GM12878 (cell line): ENCODE measurements around the gene TEC. TPM values are rescaled to one million over a fixed set of nuclear protein-coding genes. Genes with fewer than 3 reads are reported as not detected.

ENCODE experiments used
- BHLHE40 ChIP-seq, 2 experiments: fragments of 450-650 bp in 1 of 2; IDR thresholded peaks; 2 replicates each; pipeline ENCODE4 v1.6.1; 2011 to 2017; ENCODE audit warnings: low read depth in 2 of 2, borderline replicate concordance in 1 of 2, improper control_type of control experiment in 1 of 2, low read length in 1 of 2, mild to moderate bottlenecking in 1 of 2
- CBX5 ChIP-seq: sonication (generic); IDR thresholded peaks from 2 replicates; pipeline ENCODE4 v1.6.1; 2016; ENCODE audit warnings: low read depth, moderate library complexity, mild to moderate bottlenecking, inconsistent platforms
- EED ChIP-seq: sonication (generic); IDR thresholded peaks from 2 replicates; pipeline ENCODE4 v1.6.1; 2016; ENCODE audit warnings: antibody characterized with exemption, low read depth
- FOXM1 ChIP-seq: IDR thresholded peaks from 2 replicates; pipeline ENCODE4 v1.6.1; 2012; ENCODE audit warnings: low read depth, mild to moderate bottlenecking, inconsistent platforms, low read length, moderate library complexity
- HDAC2 ChIP-seq: fragments of 200-600 bp; sonication (generic); IDR thresholded peaks from 2 replicates; pipeline ENCODE4 v1.6.1; 2017
- IRF4 ChIP-seq: IDR thresholded peaks from 2 replicates; pipeline ENCODE4 v1.6.1; 2011; ENCODE audit warnings: low read depth, low read length
- MEF2A ChIP-seq: IDR thresholded peaks from 2 replicates; pipeline ENCODE4 v1.6.1; 2011; ENCODE audit warnings: low read depth, mild to moderate bottlenecking, low read length, moderate library complexity; ENCODE audit not compliant: insufficient read depth
- MXI1 ChIP-seq: fragments of 150-350 bp; IDR thresholded peaks from 2 replicates; pipeline ENCODE4 v1.6.1; 2011; ENCODE audit warnings: low read depth, mild to moderate bottlenecking, inconsistent platforms, low read length, improper control_type of control experiment
- NBN ChIP-seq: fragments of 450-650 bp; IDR thresholded peaks from 2 replicates; pipeline ENCODE4 v1.6.1; 2016
- NR2C2 ChIP-seq: IDR thresholded peaks from 2 replicates; pipeline ENCODE4 v1.6.1; 2011; ENCODE audit warnings: borderline replicate concordance, low read depth; ENCODE audit not compliant: control insufficient read depth, insufficient read length
- NR2F1 ChIP-seq: fragments of 450-650 bp; conservative IDR thresholded peaks from 2 replicates; pipeline ENCODE4 v1.6.1; 2017; ENCODE audit warnings: mild to moderate bottlenecking
- PML ChIP-seq: IDR thresholded peaks from 2 replicates; pipeline ENCODE4 v1.6.1; 2012; ENCODE audit warnings: low read length, inconsistent platforms
- RAD21 ChIP-seq: IDR thresholded peaks from 2 replicates; pipeline ENCODE4 v1.6.1; 2011; ENCODE audit warnings: mild to moderate bottlenecking, low read depth, low read length, moderate library complexity; ENCODE audit not compliant: insufficient read depth
- ZNF592 ChIP-seq: fragments of 450-650 bp; IDR thresholded peaks from 2 replicates; pipeline ENCODE4 v1.6.1; 2017; ENCODE audit warnings: mild to moderate bottlenecking, moderate library complexity
- ZNF687 ChIP-seq: fragments of 450-650 bp; IDR thresholded peaks from 2 replicates; pipeline ENCODE4 v1.6.1; 2017; ENCODE audit warnings: mild to moderate bottlenecking, moderate library complexity
- polyA plus RNA-seq, 11 experiments: library from polyadenylated mRNA; depleted of rRNA in 4 of 11; unstranded in 6 of 11; stranded (reverse) in 5 of 11; fragments of >200 nt; fragmentation: Nextera tagmentation in 4 of 11; fragmentation: Illumina TruSeq in 1 of 11; extraction: Ambion mirVana in 4 of 11; extraction: Trizol in 1 of 11; gene quantifications; 1 replicate in 1 of 11; 2 replicates in 10 of 11; pipeline versions ENCODE4 v1.2.1 to v1.2.3, GENCODE V29; 2011 to 2016; ENCODE audit warnings: inconsistent platforms in 2 of 11, missing spikeins in 2 of 11, low read depth in 1 of 11
- total RNA-seq, 4 experiments: library from RNA; depleted of rRNA in 3 of 4; stranded (reverse); fragments of >200 nt in 3 of 4; fragmentation: Illumina TruSeq in 1 of 4; extraction: Trizol in 1 of 4; gene quantifications; 2 replicates each; pipeline versions ENCODE4 v1.2.1 to v1.2.3, GENCODE V29; 2013 to 2021
- TF ChIP-seq, protein P1 (sequence below): IDR thresholded peaks from 2 replicates; pipeline ENCODE4 v1.6.1; 2012; ENCODE audit warnings: mild to moderate bottlenecking, low read depth, low read length
- TF ChIP-seq, protein P2 (sequence below): IDR thresholded peaks from 2 replicates; pipeline ENCODE4 v1.6.1; 2011; ENCODE audit warnings: low read depth, low read length, improper control_type of control experiment, borderline replicate concordance

Gene TEC
- total and polyA plus RNA-seq, 10 of the 15 experiments (the other 5 are each of a cell fraction or from before 2014, with no cell fraction given): 7.4 to 27.2 (median 17.1) TPM

- no peak for TF ChIP-seq ZNF592
- 0 out of 2 replicates have a peak, but pooled peaks have one; percentile 51 for TF ChIP-seq ZNF687
- TF ChIP-seq NBN: no peak
- TF ChIP-seq IRF4: peak; percentile 83; the same call in 1 of the 2 replicates
- TF ChIP-seq HDAC2: no peak
- TF ChIP-seq, protein P1, sequence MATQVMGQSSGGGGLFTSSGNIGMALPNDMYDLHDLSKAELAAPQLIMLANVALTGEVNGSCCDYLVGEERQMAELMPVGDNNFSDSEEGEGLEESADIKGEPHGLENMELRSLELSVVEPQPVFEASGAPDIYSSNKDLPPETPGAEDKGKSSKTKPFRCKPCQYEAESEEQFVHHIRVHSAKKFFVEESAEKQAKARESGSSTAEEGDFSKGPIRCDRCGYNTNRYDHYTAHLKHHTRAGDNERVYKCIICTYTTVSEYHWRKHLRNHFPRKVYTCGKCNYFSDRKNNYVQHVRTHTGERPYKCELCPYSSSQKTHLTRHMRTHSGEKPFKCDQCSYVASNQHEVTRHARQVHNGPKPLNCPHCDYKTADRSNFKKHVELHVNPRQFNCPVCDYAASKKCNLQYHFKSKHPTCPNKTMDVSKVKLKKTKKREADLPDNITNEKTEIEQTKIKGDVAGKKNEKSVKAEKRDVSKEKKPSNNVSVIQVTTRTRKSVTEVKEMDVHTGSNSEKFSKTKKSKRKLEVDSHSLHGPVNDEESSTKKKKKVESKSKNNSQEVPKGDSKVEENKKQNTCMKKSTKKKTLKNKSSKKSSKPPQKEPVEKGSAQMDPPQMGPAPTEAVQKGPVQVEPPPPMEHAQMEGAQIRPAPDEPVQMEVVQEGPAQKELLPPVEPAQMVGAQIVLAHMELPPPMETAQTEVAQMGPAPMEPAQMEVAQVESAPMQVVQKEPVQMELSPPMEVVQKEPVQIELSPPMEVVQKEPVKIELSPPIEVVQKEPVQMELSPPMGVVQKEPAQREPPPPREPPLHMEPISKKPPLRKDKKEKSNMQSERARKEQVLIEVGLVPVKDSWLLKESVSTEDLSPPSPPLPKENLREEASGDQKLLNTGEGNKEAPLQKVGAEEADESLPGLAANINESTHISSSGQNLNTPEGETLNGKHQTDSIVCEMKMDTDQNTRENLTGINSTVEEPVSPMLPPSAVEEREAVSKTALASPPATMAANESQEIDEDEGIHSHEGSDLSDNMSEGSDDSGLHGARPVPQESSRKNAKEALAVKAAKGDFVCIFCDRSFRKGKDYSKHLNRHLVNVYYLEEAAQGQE: no peak
- peak; percentile 94 for TF ChIP-seq EED
- TF ChIP-seq NR2F1: peak; percentile 56
- no peak for TF ChIP-seq MXI1
- TF ChIP-seq RAD21: peak; percentile 85
- no peak for TF ChIP-seq NR2C2
- TF ChIP-seq PML: peak; percentile 71; the same call in 1 of the 2 replicates
- 0 out of 4 replicates have a peak, but pooled peaks of 1 of the 2 experiments have one; percentile 13 for TF ChIP-seq BHLHE40 (IDR thresholded peaks at IDR 0.05; ENCODE audit: borderline replicate concordance in 1 of 2, low read depth in 2 of 2, low read length in 1 of 2)
- TF ChIP-seq MEF2A: peak; percentile 78
- TF ChIP-seq FOXM1: peak; percentile 58
- TF ChIP-seq, protein P2, sequence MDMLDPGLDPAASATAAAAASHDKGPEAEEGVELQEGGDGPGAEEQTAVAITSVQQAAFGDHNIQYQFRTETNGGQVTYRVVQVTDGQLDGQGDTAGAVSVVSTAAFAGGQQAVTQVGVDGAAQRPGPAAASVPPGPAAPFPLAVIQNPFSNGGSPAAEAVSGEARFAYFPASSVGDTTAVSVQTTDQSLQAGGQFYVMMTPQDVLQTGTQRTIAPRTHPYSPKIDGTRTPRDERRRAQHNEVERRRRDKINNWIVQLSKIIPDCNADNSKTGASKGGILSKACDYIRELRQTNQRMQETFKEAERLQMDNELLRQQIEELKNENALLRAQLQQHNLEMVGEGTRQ: no peak
- TF ChIP-seq CBX5: peak; percentile 75; the same call in 1 of the 2 replicates
These were observed 141.8 kb downstream of the TEC start (continued) for GRCh38 chr4:48127682-48128404.
